Endothelial cell of umbilical vein (primary cell): ENCODE results near the gene FNDC8. TPM values are rescaled to one million over a fixed set of nuclear protein-coding genes. Genes with fewer than 3 reads are reported as not detected.

Experiments used
- BruUV-seq: library from RNA; stranded (reverse); fragments of 400-500 nt; replicated peaks from 2 replicates; lab custom pipeline; 2021; lab: Mats Ljungman, UMichigan
- CTCF ChIA-PET: fragments of 300-600, 350-600 bp; sonication (Branson Sonifier 250); formaldehyde crosslinking; loops from one replicate; lab custom pipeline; 2021; ENCODE audit warnings: antibody characterized with exemption, inconsistent platforms; lab: Charles Lee
- POLR2A ChIA-PET: fragments of 300-600, 350-600 bp; sonication (Branson Sonifier 250); formaldehyde crosslinking; loops from one replicate; lab custom pipeline; 2021; ENCODE audit warnings: antibody characterized with exemption, inconsistent platforms; lab: Charles Lee
- DNase-seq: peaks from one replicate; pipeline ENCODE4 v3.0.0-alpha.2; 2011; ENCODE audit warnings: low read depth, low spot score
- FAIRE-seq: peaks from 2 replicates; lab custom pipeline; 2011; peaks lifted over from hg19 to GRCh38; lab: Jason Lieb, UNC
- H2AFZ ChIP-seq: 2 replicates; pipeline ENCODE4 v1.6.0; 2012; ENCODE audit warnings: low read depth, low read length, control low read depth, inconsistent platforms
- H3K27ac ChIP-seq: 2 replicates; pipeline ENCODE4 v1.5.1; 2011; ENCODE audit warnings: low read depth, mild to moderate bottlenecking, control low read depth, low read length, moderate library complexity; ENCODE audit not compliant: insufficient read depth
- H3K27me3 ChIP-seq, 2 experiments: 2 replicates each; pipeline versions ENCODE4 v1.6.0 to v1.6.1; 2011; ENCODE audit warnings: low read length in 2 of 2, mixed read lengths in 1 of 2; ENCODE audit not compliant: control insufficient read depth in 2 of 2, insufficient read depth in 2 of 2
- H3K36me3 ChIP-seq, 2 experiments: 2 replicates in 1 of 2; 3 replicates in 1 of 2; pipeline ENCODE4 v1.5.1; 2011; ENCODE audit warnings: low read length in 2 of 2, mild to moderate bottlenecking in 1 of 2, moderate library complexity in 1 of 2; ENCODE audit not compliant: control insufficient read depth in 2 of 2, insufficient read depth in 2 of 2; ENCODE audit errors: extremely low read depth in 1 of 2
- H3K4me1 ChIP-seq: 3 replicates; pipeline ENCODE4 v1.5.1; 2011; ENCODE audit warnings: mild to moderate bottlenecking, low read length; ENCODE audit not compliant: control insufficient read depth, insufficient read depth; ENCODE audit errors: extremely low read depth
- H3K4me2 ChIP-seq: 2 replicates; pipeline ENCODE4 v1.6.1; 2011; ENCODE audit warnings: low read length, control low read depth, mixed read lengths; ENCODE audit not compliant: insufficient read depth
- H3K4me3 ChIP-seq, 3 experiments: fragments of 200-600 bp in 1 of 3; sonication (generic), shearing (Covaris generic) in 1 of 3; replicated peaks in 1 of 3; 2 replicates each; pipeline ENCODE4 v1.5.1; 2011 to 2016; ENCODE audit warnings: control low read depth in 3 of 3, low read length in 3 of 3, mild to moderate bottlenecking in 2 of 3, inconsistent platforms in 1 of 3, low read depth in 1 of 3, moderate library complexity in 1 of 3; ENCODE audit not compliant: insufficient read depth in 1 of 3
- H3K79me2 ChIP-seq: 2 replicates; pipeline ENCODE4 v1.6.0; 2012; ENCODE audit warnings: low read length, inconsistent platforms; ENCODE audit not compliant: control insufficient read depth, insufficient read depth
- H3K9ac ChIP-seq: replicated peaks from 2 replicates; pipeline ENCODE3; 2011; ENCODE audit warnings: low read length, control low read depth; ENCODE audit not compliant: insufficient read depth; ENCODE audit errors: extremely low read depth
- H3K9me1 ChIP-seq: replicated peaks from 3 replicates; pipeline ENCODE4 v1.6.0; 2011; ENCODE audit warnings: mild to moderate bottlenecking, low read length; ENCODE audit not compliant: control insufficient read depth, insufficient read depth; ENCODE audit errors: extremely low read depth
- H3K9me3 ChIP-seq: replicated peaks from 2 replicates; pipeline ENCODE4 v1.5.1; 2012; ENCODE audit warnings: low read length, inconsistent platforms; ENCODE audit not compliant: control insufficient read depth, insufficient read depth
- H4K20me1 ChIP-seq: replicated peaks from 2 replicates; pipeline ENCODE3; 2011; ENCODE audit warnings: mild to moderate bottlenecking, low read length; ENCODE audit not compliant: control insufficient read depth, insufficient read depth; ENCODE audit errors: extremely low read depth
- CTCF ChIP-seq, 2 donors: IDR thresholded peaks; 1 replicate in 1 of 2; 2 replicates in 1 of 2; pipeline ENCODE4 v1.5.1; 2011; ENCODE audit warnings: low read length in 2 of 2, mild to moderate bottlenecking in 2 of 2, moderate library complexity in 2 of 2, control low read depth in 1 of 2, inconsistent platforms in 1 of 2, low read depth in 1 of 2; ENCODE audit not compliant: insufficient read depth in 1 of 2; ENCODE audit errors: extremely low read depth in 1 of 2
- EZH2 ChIP-seq: IDR thresholded peaks from 2 replicates; pipeline ENCODE4 v1.6.1; 2012; ENCODE audit warnings: borderline replicate concordance, low read depth, mild to moderate bottlenecking, moderate library complexity, low read length, inconsistent platforms; ENCODE audit not compliant: severe bottlenecking
- FOS ChIP-seq: IDR thresholded peaks from 2 replicates; pipeline ENCODE4 v1.6.1; 2011; ENCODE audit warnings: mild to moderate bottlenecking, low read length, moderate library complexity, borderline replicate concordance; ENCODE audit not compliant: insufficient read depth
- GATA2 ChIP-seq: IDR thresholded peaks from 2 replicates; pipeline ENCODE4 v1.7.0; 2011; ENCODE audit warnings: low read depth, mild to moderate bottlenecking, moderate library complexity, mixed read lengths, low read length; ENCODE audit not compliant: insufficient read length, insufficient read depth
- JUN ChIP-seq: IDR thresholded peaks from 2 replicates; pipeline ENCODE4 v1.6.1; 2011; ENCODE audit warnings: borderline replicate concordance, low read depth; ENCODE audit not compliant: insufficient read length, insufficient read depth
- MAX ChIP-seq: IDR thresholded peaks from 2 replicates; pipeline ENCODE4 v1.6.1; 2011; ENCODE audit not compliant: insufficient read depth, insufficient read length
- MYC ChIP-seq: IDR thresholded peaks from one replicate; pipeline ENCODE4 v1.6.1; 2011; ENCODE audit warnings: mild to moderate bottlenecking, low read depth, low read length
- POLR2A ChIP-seq: IDR thresholded peaks from 2 replicates; pipeline ENCODE4 v1.6.1; 2012; ENCODE audit warnings: low read depth, mild to moderate bottlenecking, control low read depth, low read length
- POLR2AphosphoS5 ChIP-seq: IDR thresholded peaks from 2 replicates; pipeline ENCODE4 v1.6.1; 2012; ENCODE audit warnings: low read depth, mild to moderate bottlenecking, control low read depth, low read length, moderate library complexity; ENCODE audit not compliant: insufficient read depth
- dilution Hi-C: fragments of 300-500 bp; cut with MboI; formaldehyde crosslinking; loops from one replicate; pipeline ENCODE4 v1.15.0; 2019; ENCODE audit warnings: low sequenced_read_pairs; ENCODE audit not compliant: extremely low pct_ligation_motif_present
- intact Hi-C: fragments of 100-400 bp; cut with micrococcal nuclease; formaldehyde crosslinking; loops from one replicate; pipeline ENCODE4 v1.10.0; 2022
- polyA plus RNA-seq, 4 experiments: library from polyadenylated mRNA; depleted of rRNA in 3 of 4; stranded (reverse) in 3 of 4; unstranded in 1 of 4; fragments of >200 nt; gene quantifications; 2 replicates each; pipeline versions ENCODE4 v1.2.1 to v1.2.3, GENCODE V29; 2011 to 2012; ENCODE audit warnings: missing spikeins in 1 of 4
- total RNA-seq: library from RNA; stranded (reverse); gene quantifications from 2 replicates; pipeline ENCODE4 v1.2.3, GENCODE V29; 2021

FNDC8 gene
- total and polyA plus RNA-seq, 2 donors (not counting 3 experiments of a cell fraction or from before 2014, with no cell fraction given): not detected

- Histone ChIP-seq H2AFZ (no peak overlapping the region), H3K9me3 (no peaks in the 10 kb centered on the region), H3K36me3 (no peaks in the 10 kb centered on the region), H3K4me3 (no peak overlapping the region), H3K27ac (no peak overlapping the region), H3K4me2 (no peak overlapping the region), H4K20me1 (no peaks in the 10 kb centered on the region), H3K9me1 (no peaks in the 10 kb centered on the region), H3K4me1 (peaks cover 4% of the 10 kb centered on the region), H3K79me2 (peaks cover 17% of the 10 kb centered on the region), H3K9ac (no peak overlapping the region), H3K27me3 (no peaks in the 10 kb centered on the region)
- FAIRE-seq (no peak), DNase-seq (no peak)
- CTCF ChIA-PET: interaction anchor here (1.1 to 1.3 kb wide), 2 partner anchors 10 to 16 kb away, joined by 3 to 5 read pairs; no protein-coding TSS in a partner anchor
- intact Hi-C loops (no loop called here), dilution Hi-C loops (no loop called here)
- BruUV-seq: no TSS peak
- TF ChIP-seq JUN (no peak), GATA2 (no peak), POLR2AphosphoS5 (no peak), FOS (no peak), POLR2A (no peak), MAX (no peak), MYC (no peak), EZH2 (no peak), CTCF (IDR thresholded peaks at IDR 0.05; ENCODE audit: extremely low read depth in 1 of 2, insufficient read depth in 1 of 2, low read depth in 1 of 2, low read length in 2 of 2) (no peak)
- POLR2A ChIA-PET: no interaction called here
Observed at GRCh38 chr17:35073991-35074627, 47.3 kb upstream of the FNDC8 start.
